ENCODE data around the gene GDA. TPM values are rescaled to one million over a fixed set of nuclear protein-coding genes. Genes with fewer than 3 reads are reported as not detected.

Gene GDA
- total and polyA plus RNA-seq, 4 donors = 0.37 to 24.4 (median 19.5) TPM

GRCh38 chr9:72165821-72166547, 16.7 kb downstream of the GDA start:
- Histone ChIP-seq H3K4me1 (ENCODE audit: control insufficient read depth in 4 of 4, insufficient read depth in 4 of 4, low read length in 3 of 4) (peaks cover 4 to 40% (median 20%) of the 10 kb centered on the region in 4 donors), H3K9me3 (ENCODE audit: control insufficient read depth in 4 of 4, low read length in 3 of 4) (no peaks in the 10 kb centered on the region), H3K27me3 (ENCODE audit: control insufficient read depth in 4 of 4, insufficient read depth in 4 of 4, low read length in 3 of 4) (no peaks in the 10 kb centered on the region), H3K4me3 (ENCODE audit: low read depth in 1 of 3, low read length in 3 of 3) (no peak overlapping the region), H3K27ac (ENCODE audit: low read depth in 1 of 2, low read length in 2 of 2) (peak overlapping the region in 1 of 2 donors; percentile 43), H3K36me3 (ENCODE audit: control insufficient read depth in 4 of 4, insufficient read depth in 3 of 4, low read depth in 1 of 4, low read length in 3 of 4) (peaks cover 0 to 7% (median 4%) of the 10 kb centered on the region in 4 donors), H3K9ac (ENCODE audit: low read depth in 1 of 2, low read length in 2 of 2) (no peak overlapping the region)
- 82% methylated on average over 4 of the region's 4 CpGs for WGBS
- TF ChIP-seq ATF3 (IDR thresholded peaks at IDR 0.05) (no peak), HNF4G (IDR thresholded peaks at IDR 0.05) (no peak), ZBTB33 (IDR thresholded peaks at IDR 0.05) (no peak), HNF4A (conservative IDR thresholded peaks at IDR 0.05) (no peak), RAD21 (IDR thresholded peaks at IDR 0.05) (no peak), FOXA1 (IDR thresholded peaks at IDR 0.05) (no peak), EGR1 (IDR thresholded peaks at IDR 0.05; ENCODE audit: low read depth in 2 of 2) (no peak), JUND (IDR thresholded peaks at IDR 0.05) (no peak), RXRA (IDR thresholded peaks at IDR 0.05) (no peak), FOXA2 (IDR thresholded peaks at IDR 0.05) (no peak), SP1 (IDR thresholded peaks at IDR 0.05) (no peak), NR2F2 (IDR thresholded peaks at IDR 0.05) (no peak), GABPA (IDR thresholded peaks at IDR 0.05 in 1 of 2, conservative IDR thresholded peaks at IDR 0.05 in 1 of 2) (no peak), TAF1 (conservative IDR thresholded peaks at IDR 0.05) (no peak), YY1 (IDR thresholded peaks at IDR 0.05) (no peak), MAX (IDR thresholded peaks at IDR 0.05) (no peak)
- TF ChIP-seq, protein P1, sequence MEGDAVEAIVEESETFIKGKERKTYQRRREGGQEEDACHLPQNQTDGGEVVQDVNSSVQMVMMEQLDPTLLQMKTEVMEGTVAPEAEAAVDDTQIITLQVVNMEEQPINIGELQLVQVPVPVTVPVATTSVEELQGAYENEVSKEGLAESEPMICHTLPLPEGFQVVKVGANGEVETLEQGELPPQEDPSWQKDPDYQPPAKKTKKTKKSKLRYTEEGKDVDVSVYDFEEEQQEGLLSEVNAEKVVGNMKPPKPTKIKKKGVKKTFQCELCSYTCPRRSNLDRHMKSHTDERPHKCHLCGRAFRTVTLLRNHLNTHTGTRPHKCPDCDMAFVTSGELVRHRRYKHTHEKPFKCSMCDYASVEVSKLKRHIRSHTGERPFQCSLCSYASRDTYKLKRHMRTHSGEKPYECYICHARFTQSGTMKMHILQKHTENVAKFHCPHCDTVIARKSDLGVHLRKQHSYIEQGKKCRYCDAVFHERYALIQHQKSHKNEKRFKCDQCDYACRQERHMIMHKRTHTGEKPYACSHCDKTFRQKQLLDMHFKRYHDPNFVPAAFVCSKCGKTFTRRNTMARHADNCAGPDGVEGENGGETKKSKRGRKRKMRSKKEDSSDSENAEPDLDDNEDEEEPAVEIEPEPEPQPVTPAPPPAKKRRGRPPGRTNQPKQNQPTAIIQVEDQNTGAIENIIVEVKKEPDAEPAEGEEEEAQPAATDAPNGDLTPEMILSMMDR (IDR thresholded peaks at IDR 0.05; ENCODE audit: low read depth, low read length, missing input control) = no peak
- TF ChIP-seq, protein P2, sequence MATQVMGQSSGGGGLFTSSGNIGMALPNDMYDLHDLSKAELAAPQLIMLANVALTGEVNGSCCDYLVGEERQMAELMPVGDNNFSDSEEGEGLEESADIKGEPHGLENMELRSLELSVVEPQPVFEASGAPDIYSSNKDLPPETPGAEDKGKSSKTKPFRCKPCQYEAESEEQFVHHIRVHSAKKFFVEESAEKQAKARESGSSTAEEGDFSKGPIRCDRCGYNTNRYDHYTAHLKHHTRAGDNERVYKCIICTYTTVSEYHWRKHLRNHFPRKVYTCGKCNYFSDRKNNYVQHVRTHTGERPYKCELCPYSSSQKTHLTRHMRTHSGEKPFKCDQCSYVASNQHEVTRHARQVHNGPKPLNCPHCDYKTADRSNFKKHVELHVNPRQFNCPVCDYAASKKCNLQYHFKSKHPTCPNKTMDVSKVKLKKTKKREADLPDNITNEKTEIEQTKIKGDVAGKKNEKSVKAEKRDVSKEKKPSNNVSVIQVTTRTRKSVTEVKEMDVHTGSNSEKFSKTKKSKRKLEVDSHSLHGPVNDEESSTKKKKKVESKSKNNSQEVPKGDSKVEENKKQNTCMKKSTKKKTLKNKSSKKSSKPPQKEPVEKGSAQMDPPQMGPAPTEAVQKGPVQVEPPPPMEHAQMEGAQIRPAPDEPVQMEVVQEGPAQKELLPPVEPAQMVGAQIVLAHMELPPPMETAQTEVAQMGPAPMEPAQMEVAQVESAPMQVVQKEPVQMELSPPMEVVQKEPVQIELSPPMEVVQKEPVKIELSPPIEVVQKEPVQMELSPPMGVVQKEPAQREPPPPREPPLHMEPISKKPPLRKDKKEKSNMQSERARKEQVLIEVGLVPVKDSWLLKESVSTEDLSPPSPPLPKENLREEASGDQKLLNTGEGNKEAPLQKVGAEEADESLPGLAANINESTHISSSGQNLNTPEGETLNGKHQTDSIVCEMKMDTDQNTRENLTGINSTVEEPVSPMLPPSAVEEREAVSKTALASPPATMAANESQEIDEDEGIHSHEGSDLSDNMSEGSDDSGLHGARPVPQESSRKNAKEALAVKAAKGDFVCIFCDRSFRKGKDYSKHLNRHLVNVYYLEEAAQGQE (IDR thresholded peaks at IDR 0.05) = no peak
- no peak for DNase-seq (ENCODE audit: low spot score)
